Nephron (organoid): Measurements from ENCODE around the gene ALLC.
A peak's percentile ranks its signal among the peaks of the same experiment; 100 is the strongest.

Experiments used
- H3K27ac Mint-ChIP-seq, 3 experiments: 2 replicates each; pipeline ENCODE4 v1.8.0; 2020; ENCODE audit warnings: mixed read lengths in 3 of 3, mild to moderate bottlenecking in 2 of 3, moderate library complexity in 1 of 3
- H3K27me3 Mint-ChIP-seq: 2 replicates; pipeline ENCODE4 v1.8.0; 2021; ENCODE audit warnings: low read depth, mild to moderate bottlenecking, moderate library complexity, mixed read lengths
- H3K36me3 Mint-ChIP-seq: 2 replicates; pipeline ENCODE4 v1.8.0; 2020; ENCODE audit warnings: low read depth, mixed read lengths
- H3K4me1 Mint-ChIP-seq: 2 replicates; pipeline ENCODE4 v1.8.0; 2020; ENCODE audit warnings: mixed read lengths
- H3K4me3 Mint-ChIP-seq, 3 experiments: 2 replicates each; pipeline ENCODE4 v1.8.0; 2020; ENCODE audit warnings: mild to moderate bottlenecking in 3 of 3, mixed read lengths in 3 of 3, moderate library complexity in 2 of 3
- H3K9me3 Mint-ChIP-seq: 2 replicates; pipeline ENCODE4 v1.8.0; 2020; ENCODE audit warnings: mixed read lengths
- CTCF ChIP-seq, 3 experiments: fragments of 200-600 bp; sonication (generic); IDR thresholded peaks; one replicate each; pipeline ENCODE4 v1.5.0; 2021; ENCODE audit warnings: antibody characterized with exemption in 3 of 3; ENCODE audit not compliant: unreplicated experiment in 3 of 3

The ALLC gene

GRCh38 chr2:3649581-3649980 lies 8.4 kb upstream of the ALLC start:
- no peaks in the 10 kb centered on the region for H3K36me3 Mint-ChIP-seq
- TF ChIP-seq CTCF (IDR thresholded peaks at IDR 0.05; ENCODE audit: unreplicated experiment in 3 of 3), result no peak
- H3K9me3 Mint-ChIP-seq, result no peaks in the 10 kb centered on the region
- H3K4me3 Mint-ChIP-seq, result no peak overlapping the region
- H3K4me1 Mint-ChIP-seq, result peaks cover 21% of the 10 kb centered on the region
- H3K27me3 Mint-ChIP-seq, result peaks cover 24% of the 10 kb centered on the region
- H3K27ac Mint-ChIP-seq, result no peak overlapping the region

GRCh38 chr2:3650140-3650920 lies 7.7 kb upstream of the ALLC start:
- no peak for TF ChIP-seq CTCF (IDR thresholded peaks at IDR 0.05; ENCODE audit: unreplicated experiment in 3 of 3)
- H3K27me3 Mint-ChIP-seq, result peaks cover 24% of the 10 kb centered on the region
- H3K4me1 Mint-ChIP-seq, result peaks cover 21% of the 10 kb centered on the region
- H3K36me3 Mint-ChIP-seq, result no peaks in the 10 kb centered on the region
- H3K4me3 Mint-ChIP-seq, result peak overlapping the region; percentile 41 to 71 (median 66)
- no peaks in the 10 kb centered on the region for H3K9me3 Mint-ChIP-seq
- peak overlapping the region; percentile 41 to 95 (median 88) for H3K27ac Mint-ChIP-seq

GRCh38 chr2:3651691-3652648 lies 6.0 kb upstream of the ALLC start:
- Mint-ChIP-seq H3K27me3 (peaks cover 20% of the 10 kb centered on the region), H3K36me3 (no peaks in the 10 kb centered on the region), H3K9me3 (no peaks in the 10 kb centered on the region), H3K27ac (peak overlapping the region; percentile 41 to 95 (median 85)), H3K4me1 (peaks cover 30% of the 10 kb centered on the region), H3K4me3 (peak overlapping the region; percentile 66 to 80 (median 76))
- no peak for TF ChIP-seq CTCF (IDR thresholded peaks at IDR 0.05; ENCODE audit: unreplicated experiment in 3 of 3)

- no peak for TF ChIP-seq CTCF (IDR thresholded peaks at IDR 0.05; ENCODE audit: unreplicated experiment in 3 of 3)
- Mint-ChIP-seq H3K9me3 (no peaks in the 10 kb centered on the region), H3K27ac (no peak overlapping the region), H3K27me3 (peaks cover 16% of the 10 kb centered on the region), H3K4me3 (no peak overlapping the region), H3K4me1 (peaks cover 41% of the 10 kb centered on the region), H3K36me3 (no peaks in the 10 kb centered on the region)
These were observed 4.9 kb upstream of the ALLC start for GRCh38 chr2:3652896-3653625.

- H3K27me3 Mint-ChIP-seq, result peaks cover 11% of the 10 kb centered on the region
- H3K9me3 Mint-ChIP-seq, result no peaks in the 10 kb centered on the region
- peaks cover 47% of the 10 kb centered on the region for H3K4me1 Mint-ChIP-seq
These were observed 4.0 kb upstream of the ALLC start for GRCh38 chr2:3654011-3654410.

More at GRCh38 chr2:3654011-3654410, 4.0 kb upstream of the ALLC start:
- TF ChIP-seq CTCF (IDR thresholded peaks at IDR 0.05; ENCODE audit: unreplicated experiment in 3 of 3), result no peak
- peak overlapping the region in 1 of 3 experiments; percentile 60 for H3K27ac Mint-ChIP-seq
- H3K36me3 Mint-ChIP-seq, result no peaks in the 10 kb centered on the region
- H3K4me3 Mint-ChIP-seq, result peak overlapping the region in 1 of 3 experiments; percentile 50
